Retina (tissue), 1 donor: ENCODE results near the gene FBXW11.
A peak's percentile ranks its signal among the peaks of the same experiment; 100 is the strongest.
"Not testable (repeated sequence)": the region's sequence is repeated elsewhere in the genome, so short reads cannot be mapped to it uniquely, and the experiment has no call there.

Experiments used
- DNase-seq: peaks from one replicate; pipeline ENCODE4 v3.0.0-alpha.2; 2016

FBXW11 gene

GRCh38 chr5:171906703-171907590 lies 99.5 kb downstream of the FBXW11 start:
- DNase-seq: no peak

- no peak for DNase-seq
These were observed 100.3 kb downstream of the FBXW11 start for GRCh38 chr5:171906066-171906570.

- DNase-seq: no peak
These were observed 101.6 kb downstream of the FBXW11 start for GRCh38 chr5:171904886-171905285.

- DNase-seq: no peak
These were observed 104.7 kb downstream of the FBXW11 start for GRCh38 chr5:171901764-171902163.

GRCh38 chr5:171899792-171900191 lies 106.6 kb downstream of the FBXW11 start:
- no peak for DNase-seq

GRCh38 chr5:171898879-171899278 lies 107.6 kb downstream of the FBXW11 start:
- DNase-seq: no peak

- DNase-seq: no peak
These were observed 108.1 kb downstream of the FBXW11 start for GRCh38 chr5:171898386-171898785.

GRCh38 chr5:171897231-171897630 lies 109.2 kb downstream of the FBXW11 start:
- DNase-seq: no peak

- DNase-seq: no peak
These were observed 111.4 kb downstream of the FBXW11 start for GRCh38 chr5:171895081-171895480.

GRCh38 chr5:171893290-171893886 lies 113.0 kb downstream of the FBXW11 start:
- DNase-seq: no peak

- no peak for DNase-seq
These were observed 114.8 kb downstream of the FBXW11 start for GRCh38 chr5:171891595-171891994.

- DNase-seq: no peak
These were observed 115.3 kb downstream of the FBXW11 start for GRCh38 chr5:171891150-171891549.

GRCh38 chr5:171888051-171888481 lies 118.4 kb downstream of the FBXW11 start:
- DNase-seq: peak; percentile 16

- DNase-seq: not testable (repeated sequence)
These were observed 120.4 kb downstream of the FBXW11 start for GRCh38 chr5:171886037-171886436.

GRCh38 chr5:171882118-171882517 lies 124.3 kb downstream of the FBXW11 start:
- DNase-seq: no peak

- no peak for DNase-seq
These were observed 132.2 kb downstream of the FBXW11 start for GRCh38 chr5:171874234-171874633.

- DNase-seq: no peak
These were observed 133.8 kb downstream of the FBXW11 start for GRCh38 chr5:171872666-171873065.

GRCh38 chr5:171871711-171872110 lies 134.7 kb downstream of the FBXW11 start:
- no peak for DNase-seq

GRCh38 chr5:171869956-171870355 lies 136.5 kb downstream of the FBXW11 start:
- DNase-seq: no peak

- DNase-seq: no peak
These were observed 138.2 kb downstream of the FBXW11 start for GRCh38 chr5:171868236-171868635.

- no peak for DNase-seq
These were observed 138.7 kb downstream of the FBXW11 start for GRCh38 chr5:171867786-171868185.

GRCh38 chr5:171865471-171865870 lies 141.0 kb downstream of the FBXW11 start:
- DNase-seq: no peak

GRCh38 chr5:171863935-171864334 lies 142.5 kb downstream of the FBXW11 start:
- no peak for DNase-seq

- DNase-seq: no peak
These were observed 143.8 kb downstream of the FBXW11 start for GRCh38 chr5:171862624-171863023.
